SKM-1 (cell line): ENCODE measurements around the gene ERICH4.
"Not testable (repeated sequence)": the region's sequence is repeated elsewhere in the genome, so short reads cannot be mapped to it uniquely, and the experiment has no call there.

Experiments used
- DNase-seq: peaks from one replicate; lab custom pipeline; 2025; ENCODE audit not compliant: unreplicated experiment; lab: John Stamatoyannopoulos, UW

The ERICH4 gene

GRCh38 chr19:41434450-41434849 is 8.5 kb upstream of the ERICH4 start:
- no peak for DNase-seq

GRCh38 chr19:41435376-41435775 is 7.6 kb upstream of the ERICH4 start:
- not testable (repeated sequence) for DNase-seq

- DNase-seq = no peak
Measured at GRCh38 chr19:41435936-41436673, 6.9 kb upstream of the ERICH4 start.

GRCh38 chr19:41436674-41436951 is 6.3 kb upstream of the ERICH4 start:
- no peak for DNase-seq

- DNase-seq = no peak
Measured at GRCh38 chr19:41437944-41438574, 4.9 kb upstream of the ERICH4 start.

- peak; percentile 96 for DNase-seq
Measured at GRCh38 chr19:41439441-41440222, 3.3 kb upstream of the ERICH4 start, which contains the start of gene DMAC2. Gene DMAC2, minus strand, starts transcription at chr19:41439912. Its CDS starts 13 bp downstream, at chr19:41439899.

- no peak for DNase-seq
Measured at GRCh38 chr19:41441321-41441945, 1.5 kb upstream of the ERICH4 start.

- DNase-seq = no peak
Measured at GRCh38 chr19:41443813-41444455, 978 bp downstream of the ERICH4 start.

GRCh38 chr19:41445575-41445974 is 2.6 kb downstream of the ERICH4 start:
- no peak for DNase-seq

- DNase-seq = no peak
Measured at GRCh38 chr19:41447732-41448332, 4.9 kb downstream of the ERICH4 start.

GRCh38 chr19:41449079-41449864 is 6.3 kb downstream of the ERICH4 start:
- DNase-seq = peak; percentile 33

- no peak for DNase-seq
Measured at GRCh38 chr19:41449865-41450178, 6.9 kb downstream of the ERICH4 start.

GRCh38 chr19:41452584-41453275 is 9.8 kb downstream of the ERICH4 start:
- DNase-seq = no peak

- DNase-seq = no peak
Measured at GRCh38 chr19:41455936-41456335, 13.0 kb downstream of the ERICH4 start.

GRCh38 chr19:41456342-41456918 is 13.5 kb downstream of the ERICH4 start:
- DNase-seq = no peak

GRCh38 chr19:41457241-41457640 is 14.3 kb downstream of the ERICH4 start:
- DNase-seq = no peak

- DNase-seq = no peak
Measured at GRCh38 chr19:41462497-41462896, 19.5 kb downstream of the ERICH4 start.

GRCh38 chr19:41463257-41464256 is 20.6 kb downstream of the ERICH4 start:
- DNase-seq = not testable (repeated sequence)
